Gastroesophageal sphincter (tissue), 4 donors: ENCODE measurements around the gene CDKN2AIP. TPM values are rescaled to one million over a fixed set of nuclear protein-coding genes. Genes with fewer than 3 reads are reported as not detected.

ENCODE experiments used
- ATAC-seq: fragments of 150-250 bp; one replicate; pipeline ENCODE4 v1.9.1; 2016; ENCODE audit warnings: mild to moderate bottlenecking, moderate library complexity
- H3K27ac ChIP-seq, 4 donors: fragments of 200-600 bp; sonication (generic) in 3 of 4; 1 replicate in 3 of 4; 2 replicates in 1 of 4; pipeline ENCODE4 v1.5.1; 2016 to 2019
- H3K27me3 ChIP-seq: fragments of 200-600 bp; sonication (generic); one replicate; pipeline ENCODE4 v1.5.1; 2019
- H3K36me3 ChIP-seq, 2 donors: fragments of 200-600 bp; sonication (generic); one replicate each; pipeline ENCODE4 v1.5.1; 2019; ENCODE audit warnings: control low read depth in 1 of 2
- H3K4me1 ChIP-seq, 3 donors: fragments of 200-600 bp; sonication (generic); 1 replicate in 2 of 3; 2 replicates in 1 of 3; pipeline ENCODE4 v1.5.1; 2016 to 2019; ENCODE audit warnings: control low read depth in 2 of 3
- H3K4me3 ChIP-seq, 2 donors: fragments of 200-600 bp; sonication (generic); one replicate each; pipeline ENCODE4 v1.5.1; 2019; ENCODE audit warnings: mild to moderate bottlenecking in 1 of 2, moderate library complexity in 1 of 2
- H3K9me3 ChIP-seq, 3 donors: fragments of 200-600 bp; sonication (generic); one replicate each; pipeline ENCODE4 v1.5.1; 2017 to 2019; ENCODE audit warnings: control low read depth in 2 of 3
- CTCF ChIP-seq, 4 experiments: fragments of 200-600 bp in 2 of 4; fragments of 450-650 bp in 2 of 4; sonication (generic) in 1 of 4; IDR thresholded peaks; one replicate each; pipeline ENCODE4 v1.5.1; 2017 to 2019; ENCODE audit warnings: antibody characterized with exemption in 4 of 4, mild to moderate bottlenecking in 2 of 4, moderate library complexity in 2 of 4
- EP300 ChIP-seq: sonication (generic); formaldehyde crosslinking; IDR thresholded peaks from one replicate; pipeline ENCODE4 v1.6.1; 2017; ENCODE audit warnings: antibody characterized with exemption, mild to moderate bottlenecking
- POLR2A ChIP-seq, 2 donors: fragments of 450-650 bp; IDR thresholded peaks; one replicate each; pipeline ENCODE4 v1.6.1; 2017; ENCODE audit warnings: antibody characterized with exemption in 2 of 2, mild to moderate bottlenecking in 2 of 2, moderate library complexity in 1 of 2
- POLR2AphosphoS5 ChIP-seq: sonication (generic); formaldehyde crosslinking; IDR thresholded peaks from one replicate; pipeline ENCODE4 v1.6.1; 2017; ENCODE audit warnings: antibody characterized with exemption
- WGBS, 2 donors: methylation state at CpG; one replicate each; pipeline ENCODE4 v1.1.5; 2018; ENCODE audit warnings: low coverage in 1 of 2; 5-methylcytosine and 5-hydroxymethylcytosine counted together
- total RNA-seq, 4 donors: library from RNA; depleted of rRNA; stranded (reverse); fragments of >200 nt; gene quantifications; one replicate each; pipeline ENCODE4 v1.1.0, GENCODE V29; 2016

Gene CDKN2AIP
- total RNA-seq, 4 donors from 2014 or later, result 25.5 to 31.6 (median 28.9) TPM

DNA sequence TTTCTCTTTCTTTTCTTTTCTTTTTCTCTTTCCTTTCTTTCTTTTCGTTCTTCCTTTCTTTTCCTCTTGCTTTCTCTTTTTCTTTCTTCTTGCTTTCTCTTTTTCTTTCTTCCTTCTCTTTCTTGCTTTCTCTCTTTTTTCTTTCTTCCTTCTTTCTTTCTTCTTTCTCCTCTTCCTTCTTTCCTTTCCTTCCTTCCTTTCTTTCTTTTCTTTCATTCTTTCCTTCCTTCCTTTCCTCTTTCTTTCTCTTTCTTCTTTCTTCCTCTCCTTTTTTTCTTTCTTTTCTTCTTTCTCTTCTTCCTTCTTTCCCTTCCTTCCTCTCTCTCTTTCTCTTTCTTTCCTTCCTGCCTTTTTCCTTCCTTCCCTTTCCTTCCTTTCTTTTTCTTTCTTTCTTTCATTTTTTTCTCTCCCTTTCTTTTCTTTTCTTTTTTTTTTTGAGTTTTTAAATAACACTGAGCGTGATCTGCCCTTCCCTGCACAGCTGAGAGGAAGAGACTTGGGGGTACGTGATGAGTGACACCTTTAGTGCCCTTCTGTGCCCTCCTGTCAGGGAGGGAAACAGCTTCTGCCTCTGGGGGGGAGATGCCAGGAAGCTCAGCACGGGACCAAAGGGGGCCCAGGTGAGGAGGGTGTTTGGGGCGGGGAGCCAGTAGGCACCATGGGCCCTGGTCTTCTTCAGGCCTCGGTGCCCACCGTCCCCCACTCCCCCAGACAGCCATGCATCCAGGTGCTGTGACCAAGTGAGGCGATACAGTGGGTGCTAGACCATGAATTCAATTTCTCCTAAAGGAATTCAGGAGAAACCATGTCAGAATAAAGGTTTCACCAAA, 36.6 kb upstream of the CDKN2AIP start:
- Histone ChIP-seq H3K27ac (peak overlapping the region in 2 of 4 donors; percentile 46 to 70), H3K9me3 (no peaks in the 10 kb centered on the region), H3K27me3 (no peaks in the 10 kb centered on the region), H3K4me3 (peak overlapping the region in 1 of 2 donors; percentile 44), H3K4me1 (peaks cover 0 to 9% (median 0%) of the 10 kb centered on the region in 3 donors), H3K36me3 (no peaks in the 10 kb centered on the region)
- TF ChIP-seq EP300, result no peak
- WGBS, 2 donors, result 67% methylated on average over 3 of the region's 8 CpGs
- ATAC-seq, result no peak

- TF ChIP-seq EP300, result no peak
- no peak for TF ChIP-seq POLR2AphosphoS5
- no peak for TF ChIP-seq POLR2A (IDR thresholded peaks at IDR 0.05)
- TF ChIP-seq CTCF (IDR thresholded peaks at IDR 0.05), result no peak
- Histone ChIP-seq H3K36me3 (no peaks in the 10 kb centered on the region), H3K4me1 (peaks cover 0 to 9% (median 0%) of the 10 kb centered on the region in 3 donors), H3K9me3 (no peaks in the 10 kb centered on the region), H3K27ac (no peak overlapping the region), H3K4me3 (no peak overlapping the region), H3K27me3 (no peaks in the 10 kb centered on the region)
- WGBS, 2 donors, result 60 to 85% methylated on average over 1 to 2 of the region's 8 CpGs
- ATAC-seq, result no peak
Observed at GRCh38 chr4:183408796-183409195, 35.6 kb upstream of the CDKN2AIP start.

GRCh38 chr4:183409483-183409882, 35.0 kb upstream of the CDKN2AIP start:
- H3K4me1 ChIP-seq, result peaks cover 0 to 9% (median 0%) of the 10 kb centered on the region in 3 donors
- H3K27me3 ChIP-seq, result no peaks in the 10 kb centered on the region
- H3K4me3 ChIP-seq, result no peak overlapping the region
- no peaks in the 10 kb centered on the region for H3K36me3 ChIP-seq
- no peak for ATAC-seq
- H3K9me3 ChIP-seq, result no peaks in the 10 kb centered on the region
- TF ChIP-seq POLR2AphosphoS5 (no peak), EP300 (no peak), POLR2A (IDR thresholded peaks at IDR 0.05) (no peak), CTCF (IDR thresholded peaks at IDR 0.05) (no peak)
- 100% methylated on average over 1 of the region's 4 CpGs; no CpG with 5 or more reads in 1 of the 2 donors for WGBS, 2 donors
- H3K27ac ChIP-seq, result no peak overlapping the region

DNA sequence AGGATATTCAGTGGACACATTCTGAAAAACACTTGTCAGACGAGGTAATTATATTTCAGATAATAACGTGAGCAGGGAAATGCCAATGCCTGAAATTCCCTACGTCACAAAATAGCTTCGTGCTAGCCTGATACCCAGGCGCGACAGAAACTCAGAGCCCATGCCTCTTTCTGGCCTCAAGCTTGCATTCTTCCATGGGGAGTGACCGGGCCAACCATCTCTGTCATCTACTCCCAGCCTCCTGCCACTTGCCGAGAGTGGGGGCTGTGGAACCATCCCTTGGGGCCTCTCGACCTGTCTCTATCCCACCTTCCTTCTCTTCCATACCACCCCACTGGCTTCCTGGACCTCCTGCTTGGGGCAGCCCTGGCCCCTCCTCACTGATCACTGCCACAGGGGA, 34.5 kb upstream of the CDKN2AIP start:
- no peaks in the 10 kb centered on the region for H3K9me3 ChIP-seq
- no peak overlapping the region for H3K27ac ChIP-seq
- no peak for TF ChIP-seq EP300
- no peak for TF ChIP-seq POLR2A (IDR thresholded peaks at IDR 0.05)
- no peak for TF ChIP-seq CTCF (IDR thresholded peaks at IDR 0.05)
- no peak for TF ChIP-seq POLR2AphosphoS5
- H3K4me1 ChIP-seq, result peaks cover 0 to 9% (median 0%) of the 10 kb centered on the region in 3 donors
- no peak overlapping the region for H3K4me3 ChIP-seq
- no peak for ATAC-seq
- H3K36me3 ChIP-seq, result no peaks in the 10 kb centered on the region
- no peaks in the 10 kb centered on the region for H3K27me3 ChIP-seq
- WGBS, 2 donors, result 89 to 91% methylated on average over 7 to 9 of the region's 9 CpGs

- Histone ChIP-seq H3K36me3 (no peaks in the 10 kb centered on the region), H3K4me1 (peaks cover 0 to 9% (median 0%) of the 10 kb centered on the region in 3 donors), H3K4me3 (no peak overlapping the region), H3K27ac (no peak overlapping the region), H3K9me3 (no peaks in the 10 kb centered on the region), H3K27me3 (no peaks in the 10 kb centered on the region)
- ATAC-seq, result no peak
- TF ChIP-seq CTCF (IDR thresholded peaks at IDR 0.05) (no peak), EP300 (no peak), POLR2A (IDR thresholded peaks at IDR 0.05) (no peak), POLR2AphosphoS5 (no peak)
- WGBS, 2 donors, result 73 to 85% methylated on average over 10 to 11 of the region's 11 CpGs
Observed at GRCh38 chr4:183411291-183411861, 33.1 kb upstream of the CDKN2AIP start.
